ENCODE data around the gene GTF2H1. TPM values are rescaled to one million over a fixed set of nuclear protein-coding genes. Genes with fewer than 3 reads are reported as not detected.

Gene GTF2H1
- total and polyA plus RNA-seq, 7 donors = 14.5 to 39.2 (median 23.0) TPM

DNA sequence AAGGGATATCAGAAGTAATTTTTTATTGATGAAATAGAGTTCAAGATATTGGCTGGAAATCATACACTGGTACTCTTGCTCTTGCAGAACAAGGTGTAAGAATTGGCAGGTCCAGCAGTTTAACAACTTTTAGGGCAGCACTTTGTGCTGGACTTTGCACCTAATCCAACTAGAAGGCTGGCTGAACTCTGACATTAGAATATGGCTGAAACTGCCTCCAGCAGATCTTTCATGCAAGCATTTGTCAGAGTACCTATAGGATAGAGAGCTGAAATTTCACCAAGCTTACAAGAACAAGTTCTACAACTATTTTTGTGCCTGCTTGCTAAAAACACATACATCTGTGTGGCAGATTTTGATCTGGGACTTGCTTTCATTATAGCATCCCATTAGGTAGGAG is 17.6 kb upstream of the GTF2H1 start:
- peaks cover 8 to 98% of the 10 kb centered on the region in 2 donors for H3K36me3 ChIP-seq (ENCODE audit: insufficient read depth in 1 of 2, low read depth in 1 of 2)
- intact Hi-C loops (cut with DNase I) = loop anchor here in 1 of 2 donors (10.0 kb wide), 1 partner anchor 220 kb away; no protein-coding TSS in a partner anchor

DNA sequence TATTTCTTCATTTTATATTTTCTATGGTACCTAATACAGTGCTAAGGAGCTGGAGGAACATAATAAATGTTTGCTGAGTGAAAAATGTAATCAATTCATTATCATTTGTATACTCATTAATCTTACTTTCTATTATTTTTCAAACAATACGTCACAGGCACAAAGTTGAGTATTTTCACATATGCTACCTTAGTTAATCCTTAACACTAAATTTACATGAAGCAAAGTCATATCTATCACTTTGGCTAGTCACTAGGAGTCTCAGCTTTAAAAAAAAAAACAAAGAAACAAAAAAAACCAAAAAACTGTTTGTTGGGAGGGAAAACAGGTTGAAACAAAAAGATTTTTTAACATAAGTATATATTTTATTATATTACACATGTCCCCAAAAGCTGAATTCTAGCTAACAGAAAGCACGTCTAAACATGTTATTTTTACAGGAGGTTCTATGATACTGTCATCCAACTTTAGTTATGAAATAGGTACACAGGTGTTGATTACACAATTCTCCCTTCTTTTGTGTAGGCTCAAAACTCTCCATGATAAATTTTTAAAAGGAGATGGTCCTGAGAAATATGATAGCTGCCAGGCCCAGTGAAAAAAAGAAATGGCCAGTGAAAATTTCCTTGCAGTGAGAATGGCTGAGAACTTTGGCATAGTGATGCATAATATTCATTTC is 14.8 kb upstream of the GTF2H1 start:
- Histone ChIP-seq H3K4me1 (no peaks in the 10 kb centered on the region), H3K27me3 (ENCODE audit: insufficient read depth in 3 of 3, low read length in 2 of 3) (no peaks in the 10 kb centered on the region), H3K4me3 (no peak overlapping the region), H3K9me3 (no peaks in the 10 kb centered on the region), H3K27ac (no peak overlapping the region), H3K36me3 (ENCODE audit: insufficient read depth in 1 of 2, low read depth in 1 of 2) (peaks cover 9 to 91% of the 10 kb centered on the region in 2 donors)
- DNase-seq (no peak), ATAC-seq (no peak)
- intact Hi-C loops (cut with DNase I) = loop anchor here in 1 of 2 donors (10.0 kb wide), 1 partner anchor 223 kb away; no protein-coding TSS in a partner anchor
- 92 to 95% (median 92%) methylated on average over 2 of the region's 2 CpGs for WGBS, 3 donors
- TF ChIP-seq, protein P1, sequence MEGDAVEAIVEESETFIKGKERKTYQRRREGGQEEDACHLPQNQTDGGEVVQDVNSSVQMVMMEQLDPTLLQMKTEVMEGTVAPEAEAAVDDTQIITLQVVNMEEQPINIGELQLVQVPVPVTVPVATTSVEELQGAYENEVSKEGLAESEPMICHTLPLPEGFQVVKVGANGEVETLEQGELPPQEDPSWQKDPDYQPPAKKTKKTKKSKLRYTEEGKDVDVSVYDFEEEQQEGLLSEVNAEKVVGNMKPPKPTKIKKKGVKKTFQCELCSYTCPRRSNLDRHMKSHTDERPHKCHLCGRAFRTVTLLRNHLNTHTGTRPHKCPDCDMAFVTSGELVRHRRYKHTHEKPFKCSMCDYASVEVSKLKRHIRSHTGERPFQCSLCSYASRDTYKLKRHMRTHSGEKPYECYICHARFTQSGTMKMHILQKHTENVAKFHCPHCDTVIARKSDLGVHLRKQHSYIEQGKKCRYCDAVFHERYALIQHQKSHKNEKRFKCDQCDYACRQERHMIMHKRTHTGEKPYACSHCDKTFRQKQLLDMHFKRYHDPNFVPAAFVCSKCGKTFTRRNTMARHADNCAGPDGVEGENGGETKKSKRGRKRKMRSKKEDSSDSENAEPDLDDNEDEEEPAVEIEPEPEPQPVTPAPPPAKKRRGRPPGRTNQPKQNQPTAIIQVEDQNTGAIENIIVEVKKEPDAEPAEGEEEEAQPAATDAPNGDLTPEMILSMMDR (IDR thresholded peaks at IDR 0.05) = no peak

More for the DNA sequence above, 17.6 kb upstream of the GTF2H1 start:
- H3K4me3 ChIP-seq = no peak overlapping the region
- H3K27ac ChIP-seq = no peak overlapping the region
- no peaks in the 10 kb centered on the region for H3K4me1 ChIP-seq
- H3K27me3 ChIP-seq (ENCODE audit: insufficient read depth in 3 of 3, low read length in 2 of 3) = no peaks in the 10 kb centered on the region
- DNase-seq (no peak), ATAC-seq (no peak)
- TF ChIP-seq, protein P1 (IDR thresholded peaks at IDR 0.05) = no peak
- H3K9me3 ChIP-seq = no peaks in the 10 kb centered on the region

DNA sequence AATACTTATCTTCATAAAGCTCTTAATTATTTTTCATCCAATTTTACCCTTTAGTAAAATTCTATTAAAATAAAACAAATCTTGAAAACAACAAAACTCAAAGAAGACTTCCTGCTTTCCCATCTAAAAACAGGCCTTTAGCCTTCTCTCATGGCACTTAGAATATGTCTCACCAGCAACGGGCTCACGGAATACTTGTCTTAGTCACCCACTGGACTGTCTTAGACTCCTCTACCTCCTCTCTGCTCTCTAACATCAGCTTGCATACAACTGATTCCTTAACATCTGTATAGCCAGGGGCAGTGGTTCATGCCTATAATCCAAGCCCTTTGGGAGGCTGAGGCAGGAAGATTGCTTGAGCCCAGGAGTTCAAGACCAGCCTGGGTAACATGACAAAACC is 14.1 kb upstream of the GTF2H1 start:
- no peak for ATAC-seq
- no peak for DNase-seq
- 94 to 96% (median 96%) methylated on average over 2 of the region's 2 CpGs for WGBS, 3 donors
- intact Hi-C loops (cut with DNase I) = loop anchor here in 1 of 2 donors (10.0 kb wide), 1 partner anchor 223 kb away; no protein-coding TSS in a partner anchor
- peaks cover 9 to 86% of the 10 kb centered on the region in 2 donors for H3K36me3 ChIP-seq (ENCODE audit: insufficient read depth in 1 of 2, low read depth in 1 of 2)
- no peaks in the 10 kb centered on the region for H3K4me1 ChIP-seq
- no peak overlapping the region for H3K4me3 ChIP-seq
- no peak overlapping the region for H3K27ac ChIP-seq
- H3K27me3 ChIP-seq (ENCODE audit: insufficient read depth in 3 of 3, low read length in 2 of 3) = no peaks in the 10 kb centered on the region
- TF ChIP-seq, protein P1 (IDR thresholded peaks at IDR 0.05) = no peak
- no peaks in the 10 kb centered on the region for H3K9me3 ChIP-seq

DNA sequence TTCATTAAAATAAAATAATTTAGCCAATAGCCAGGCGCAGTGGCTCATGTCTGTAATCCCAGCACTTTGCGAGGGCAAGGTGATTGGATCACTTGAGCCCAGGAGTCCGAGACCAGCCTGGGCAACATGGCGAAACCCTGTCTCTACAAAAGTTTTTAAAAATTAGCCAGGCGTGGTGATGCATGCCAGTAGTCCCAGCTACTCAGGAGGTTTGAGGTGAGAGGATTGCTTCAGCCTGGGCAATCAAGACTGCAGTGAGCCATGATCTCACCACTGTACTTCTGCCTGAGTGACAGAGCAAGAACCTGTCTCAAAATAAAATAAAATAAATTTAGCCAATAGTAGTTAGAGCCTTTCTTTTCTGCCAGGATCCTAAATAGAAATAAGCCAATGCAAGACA is 12.7 kb upstream of the GTF2H1 start:
- no peaks in the 10 kb centered on the region for H3K27me3 ChIP-seq (ENCODE audit: insufficient read depth in 3 of 3, low read length in 2 of 3)
- H3K9me3 ChIP-seq = no peaks in the 10 kb centered on the region
- TF ChIP-seq, protein P1 (IDR thresholded peaks at IDR 0.05) = no peak
- H3K4me1 ChIP-seq = no peaks in the 10 kb centered on the region
- no peak overlapping the region for H3K27ac ChIP-seq
- DNase-seq = no peak
- no peak for ATAC-seq
- intact Hi-C loops (cut with DNase I) = loop anchor here in 1 of 2 donors (10.0 kb wide), 2 partner anchors 225 to 295 kb away; partner anchors contain the start of gene SERGEF
- no peak overlapping the region for H3K4me3 ChIP-seq
- peaks cover 9 to 76% of the 10 kb centered on the region in 2 donors for H3K36me3 ChIP-seq (ENCODE audit: insufficient read depth in 1 of 2, low read depth in 1 of 2)
- WGBS, 3 donors = 96 to 99% (median 97%) methylated on average over 5 of the region's 5 CpGs
